Heart right ventricle (tissue), 16 donors: ENCODE data around the gene GRIN2C. TPM values are rescaled to one million over a fixed set of nuclear protein-coding genes. Genes with fewer than 3 reads are reported as not detected.

Experiments used
- ATAC-seq, 8 donors: fragments of 200-7000 bp; cut with Tn5 transposase; one replicate each; pipeline ENCODE4 v1.9.1; 2020; ENCODE audit warnings: mild to moderate bottlenecking in 8 of 8, moderate library complexity in 8 of 8, moderate number of reproducible peaks in 1 of 8
- DNase-seq, 2 donors: peaks; one replicate each; pipeline ENCODE4 v3.0.0-alpha.2; 2020
- H3K27ac ChIP-seq, 10 donors: fragments of 200-600 bp; sonication (generic) in 2 of 10; one replicate each; pipeline versions ENCODE4 v1.5.0 to v1.8.0; 2020 to 2022; ENCODE audit warnings: mild to moderate bottlenecking in 3 of 10
- H3K27me3 ChIP-seq, 7 donors: fragments of 200-600 bp; one replicate each; pipeline ENCODE4 v1.8.0; 2021 to 2022; ENCODE audit warnings: mild to moderate bottlenecking in 2 of 7
- H3K36me3 ChIP-seq, 9 donors: fragments of 200-600 bp; sonication (generic) in 1 of 9; one replicate each; pipeline versions ENCODE4 v1.5.0 to v1.8.0; 2020 to 2022; ENCODE audit warnings: mild to moderate bottlenecking in 2 of 9
- H3K4me1 ChIP-seq, 9 donors: fragments of 200-600 bp; sonication (generic) in 1 of 9; one replicate each; pipeline versions ENCODE4 v1.5.0 to v1.8.0; 2020 to 2022; ENCODE audit warnings: mild to moderate bottlenecking in 4 of 9
- H3K4me3 ChIP-seq, 10 donors: fragments of 200-600 bp; sonication (generic) in 2 of 10; one replicate each; pipeline versions ENCODE4 v1.5.0 to v1.8.0; 2020 to 2022; ENCODE audit warnings: mild to moderate bottlenecking in 7 of 10, moderate library complexity in 2 of 10
- H3K9me3 ChIP-seq, 11 donors: fragments of 200-600 bp in 10 of 11; sonication (generic) in 2 of 11; one replicate each; pipeline versions ENCODE4 v1.5.0 to v1.8.0; 2013 to 2022; ENCODE audit warnings: mild to moderate bottlenecking in 2 of 11, control low read depth in 1 of 11, moderate library complexity in 1 of 11
- CTCF ChIP-seq, 9 donors: fragments of 200-600 bp; sonication (generic) in 2 of 9; IDR thresholded peaks; one replicate each; pipeline versions ENCODE4 v1.5.0 to v1.8.0; 2021 to 2022; ENCODE audit warnings: antibody characterized with exemption in 9 of 9, mild to moderate bottlenecking in 5 of 9, moderate library complexity in 1 of 9
- WGBS, 2 donors: extraction: QIAGEN DNeasy Blood & Tissue Kit; methylation state at CpG; one replicate each; pipeline ENCODE4 v1.1.7; 2013; ENCODE audit warnings: inconsistent platforms in 1 of 2; 5-methylcytosine and 5-hydroxymethylcytosine counted together
- intact Hi-C, 10 donors: fragments of 100-400 bp; cut with DNase I; formaldehyde crosslinking; loops; one replicate each; pipeline versions ENCODE4 v1.11.1 to v1.14.2; 2022
- polyA plus RNA-seq, 2 donors: library from polyadenylated mRNA; stranded (reverse); fragments of 200-250 nt; gene quantifications; one replicate each; pipeline ENCODE4 v1.2.3, GENCODE V29; 2013
- total RNA-seq, 10 donors: library from RNA; stranded (reverse); fragmentation: NEBNext Ultra II Directional in 3 of 10; extraction: Animal tissue kit (Norgen Biotek cat#: 25700) in 3 of 10; gene quantifications; one replicate each; pipeline versions ENCODE4 v1.2.1 to v1.2.4, GENCODE V29; 2021 to 2023
- donor health status: Arrhythmogenic right ventricular cardiomyopathy.
- donor health status: ischemic (EF 13 %, LVEDD 7.1; RV severe dilation, severe dysfunction).
- donor health status: healthy with polysubstance abuse.
- donor health status: DM: no; HTN: yes; CAD: no.
- donor health status: DM: no; HTN: no; CAD: no.
- donor health status: ischemic (EF 25% LVEDD 6.9; RV normal size, moderate dysfunction).
- donor health status: ischemic (EF 25% LVEDD 5.7; RV mildly dilated, moderate dysfunction).
- donor health status: healthy.
- donor health status: DM: yes; HTN: yes; CAD: no.
- donor health status: Ischemic cardiomyopathy.
- donor health status: ischemic (EF 35%, LVEDD 5.7; RV mildly dilated, moderate dysfunction).
- donor health status: nonischemic (EF 11% LVEDD 7.7; RV severe dilation, severe dysfunction).
- donor health status: DM: yes; HTN: yes; CAD: no.
- donor health status: PGD.
- donor health status: ischemic (EF 29% LVEDD 5.4; RV normal size, mild dysfunction).
- donor health status: nonischemic (EF 23%, LVEDD 6.1; RV moderate dilation, normal function).

The GRIN2C gene
- total and polyA plus RNA-seq, 12 donors = 0.13 to 0.66 (median 0.31) TPM

- Histone ChIP-seq H3K27me3 (peaks cover 24 to 73% (median 55%) of the 10 kb centered on the region in 7 donors), H3K27ac (no peak overlapping the region), H3K9me3 (no peaks in the 10 kb centered on the region), H3K36me3 (peaks cover 0 to 5% (median 0%) of the 10 kb centered on the region in 9 donors), H3K4me3 (peak overlapping the region in 9 of 10 donors; percentile 17 to 55 (median 45)), H3K4me1 (peaks cover 9 to 33% (median 26%) of the 10 kb centered on the region in 9 donors)
- no peak for TF ChIP-seq CTCF (IDR thresholded peaks at IDR 0.05)
- intact Hi-C loops = loop anchor here in 8 of 10 donors (5.0 to 10.0 kb wide), 5 partner anchors 68 to 206 kb away; partner anchors contain the start of gene NHERF1 (in 2 of the 8)
- 4 to 5% methylated on average over 43 to 44 of the region's 44 CpGs for WGBS, 2 donors
- ATAC-seq (peak in 1 of 8 donors; percentile 9), DNase-seq (no peak)
Observed at GRCh38 chr17:74860229-74860871, 665 bp upstream of the GRIN2C start.

DNA sequence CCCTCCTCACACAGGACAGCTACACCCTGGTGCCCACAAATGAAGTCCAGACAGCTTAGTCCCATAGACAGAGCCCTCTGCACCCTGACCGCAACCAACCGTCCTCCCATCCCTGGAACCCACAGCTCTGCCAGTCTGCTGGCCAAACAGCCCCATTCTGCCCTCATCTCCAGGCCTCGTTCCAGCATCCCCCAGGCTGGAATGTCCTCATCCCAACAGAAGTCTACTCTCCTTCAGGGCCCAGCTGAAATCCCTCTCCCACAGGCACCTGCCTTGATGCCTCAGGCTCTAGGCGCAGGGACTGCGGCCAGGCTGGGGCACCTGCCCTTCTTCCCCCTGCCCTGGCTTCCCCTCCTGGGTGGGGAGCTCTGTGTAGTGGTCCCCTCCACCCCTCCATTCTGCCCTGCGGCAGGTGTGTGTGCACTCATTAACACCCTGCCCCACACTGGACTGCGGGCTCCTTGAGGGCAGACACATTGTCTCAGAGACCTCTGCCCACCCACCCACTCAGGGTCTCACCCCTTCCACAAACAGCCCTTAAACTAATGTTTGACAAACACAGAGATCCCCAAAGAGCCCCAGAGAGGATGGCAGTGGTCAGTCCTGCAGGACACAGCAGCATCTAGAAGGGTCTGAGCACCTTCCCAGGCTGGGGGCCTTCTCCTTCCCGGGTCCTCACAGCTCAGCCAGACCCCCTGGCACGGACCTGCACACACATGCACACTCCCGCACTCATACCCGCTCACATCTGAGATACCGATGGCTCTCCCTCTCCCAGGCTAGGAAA, 820 bp downstream of the GRIN2C start:
- intact Hi-C loops = no loop called here
- Histone ChIP-seq H3K27ac (no peak overlapping the region), H3K4me1 (peaks cover 9 to 30% (median 25%) of the 10 kb centered on the region in 9 donors), H3K4me3 (no peak overlapping the region), H3K36me3 (peaks cover 0 to 1% (median 0%) of the 10 kb centered on the region in 9 donors), H3K27me3 (peaks cover 24 to 88% (median 69%) of the 10 kb centered on the region in 7 donors), H3K9me3 (no peaks in the 10 kb centered on the region)
- TF ChIP-seq CTCF (IDR thresholded peaks at IDR 0.05) = no peak
- DNase-seq (no peak), ATAC-seq (no peak)
- 51 to 53% methylated on average over 12 of the region's 12 CpGs for WGBS, 2 donors

GRCh38 chr17:74857191-74857590, 2.5 kb downstream of the GRIN2C start:
- no peak overlapping the region for H3K4me3 ChIP-seq
- DNase-seq (no peak), ATAC-seq (no peak)
- H3K27ac ChIP-seq = no peak overlapping the region
- peaks cover 26 to 98% (median 86%) of the 10 kb centered on the region in 7 donors for H3K27me3 ChIP-seq
- TF ChIP-seq CTCF (IDR thresholded peaks at IDR 0.05) = no peak
- H3K36me3 ChIP-seq = no peaks in the 10 kb centered on the region
- WGBS, 2 donors = 73 to 80% methylated on average over 4 of the region's 4 CpGs
- H3K9me3 ChIP-seq = no peaks in the 10 kb centered on the region
- intact Hi-C loops = no loop called here
- H3K4me1 ChIP-seq = peaks cover 8 to 34% (median 25%) of the 10 kb centered on the region in 9 donors

DNA sequence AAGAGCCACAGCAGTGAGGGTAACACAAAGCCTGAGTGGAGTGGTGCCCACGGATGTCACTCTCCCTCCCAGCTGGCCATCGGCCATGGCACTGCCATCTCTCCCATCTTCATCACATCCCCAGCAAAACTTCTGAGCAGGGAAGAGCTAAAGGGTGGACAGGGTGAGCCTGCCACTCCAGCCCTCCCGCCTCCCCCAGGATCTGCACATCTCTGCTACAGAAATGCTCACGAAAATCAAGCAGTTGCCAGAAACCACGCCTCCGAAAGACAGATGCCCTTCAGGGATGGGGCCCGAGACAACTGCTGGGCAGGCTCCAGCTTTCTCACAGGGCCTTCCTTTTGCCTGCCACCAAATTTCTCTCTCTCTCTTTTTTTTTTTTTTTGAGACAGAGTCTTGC, 3.6 kb downstream of the GRIN2C start:
- Histone ChIP-seq H3K4me3 (no peak overlapping the region), H3K9me3 (no peaks in the 10 kb centered on the region), H3K27me3 (peaks cover 36 to 100% (median 92%) of the 10 kb centered on the region in 7 donors), H3K36me3 (no peaks in the 10 kb centered on the region), H3K27ac (no peak overlapping the region), H3K4me1 (peaks cover 2 to 27% (median 17%) of the 10 kb centered on the region in 9 donors)
- ATAC-seq (no peak), DNase-seq (no peak)
- intact Hi-C loops = no loop called here
- 69 to 76% methylated on average over 7 of the region's 7 CpGs for WGBS, 2 donors
- TF ChIP-seq CTCF (IDR thresholded peaks at IDR 0.05) = no peak
